ENCODE results near the gene COX6B1. TPM values are rescaled to one million over a fixed set of nuclear protein-coding genes. Genes with fewer than 3 reads are reported as not detected.
A peak's percentile ranks its signal among the peaks of the same experiment; 100 is the strongest.
"Not testable (repeated sequence)": the region's sequence is repeated elsewhere in the genome, so short reads cannot be mapped to it uniquely, and the experiment has no call there.

Gene COX6B1
- polyA plus RNA-seq, 4 donors: 224 to 359 (median 312) TPM

GRCh38 chr19:35633727-35634440 is 14.2 kb upstream of the COX6B1 start:
- DNase-seq (ENCODE audit: low read depth in 4 of 4, low spot score in 3 of 4): no peak

GRCh38 chr19:35636651-35637050 is 11.5 kb upstream of the COX6B1 start:
- DNase-seq (ENCODE audit: low read depth in 4 of 4, low spot score in 3 of 4): no peak

GRCh38 chr19:35637165-35637564 is 11.0 kb upstream of the COX6B1 start:
- DNase-seq (ENCODE audit: low read depth in 4 of 4, low spot score in 3 of 4): no peak

GRCh38 chr19:35639321-35639639 is 8.8 kb upstream of the COX6B1 start:
- no peak for DNase-seq (ENCODE audit: low read depth in 4 of 4, low spot score in 3 of 4)

GRCh38 chr19:35639863-35640262 is 8.3 kb upstream of the COX6B1 start:
- DNase-seq (ENCODE audit: low read depth in 4 of 4, low spot score in 3 of 4): no peak

GRCh38 chr19:35641515-35642151 is 6.5 kb upstream of the COX6B1 start, which contains the start of gene ETV2:
ETV2 (plus strand) TSS chr19:35641745; CDS start chr19:35642461, 716 bp downstream.
- no peak for DNase-seq (ENCODE audit: low read depth in 4 of 4, low spot score in 3 of 4)

- no peak for DNase-seq (ENCODE audit: low read depth in 4 of 4, low spot score in 3 of 4)
These were observed 5.8 kb upstream of the COX6B1 start for GRCh38 chr19:35642312-35642711.

GRCh38 chr19:35642798-35643254 is 5.3 kb upstream of the COX6B1 start:
- DNase-seq (ENCODE audit: low read depth in 4 of 4, low spot score in 3 of 4): no peak

GRCh38 chr19:35643255-35644205 is 4.6 kb upstream of the COX6B1 start:
- DNase-seq (ENCODE audit: low read depth in 4 of 4, low spot score in 3 of 4): peak in 3 of 4 donors; percentile 70 to 77 (median 71)

GRCh38 chr19:35644206-35644986 is 3.7 kb upstream of the COX6B1 start:
- peak; percentile 72 to 77 (median 73) for DNase-seq (ENCODE audit: low read depth in 4 of 4, low spot score in 3 of 4)

GRCh38 chr19:35644987-35645679 is 3.0 kb upstream of the COX6B1 start:
- DNase-seq (ENCODE audit: low read depth in 4 of 4, low spot score in 3 of 4): no peak

GRCh38 chr19:35645680-35646511 is 2.2 kb upstream of the COX6B1 start:
- DNase-seq (ENCODE audit: low read depth in 4 of 4, low spot score in 3 of 4): no peak

- DNase-seq (ENCODE audit: low read depth in 4 of 4, low spot score in 3 of 4): no peak
These were observed 2.5 kb downstream of the COX6B1 start for GRCh38 chr19:35650581-35650980.

- DNase-seq (ENCODE audit: low read depth in 4 of 4, low spot score in 3 of 4): not testable (repeated sequence)
These were observed 6.7 kb downstream of the COX6B1 start for GRCh38 chr19:35654828-35655227.

- DNase-seq (ENCODE audit: low read depth in 4 of 4, low spot score in 3 of 4): no peak
These were observed 7.5 kb downstream of the COX6B1 start for GRCh38 chr19:35655600-35655999.

GRCh38 chr19:35656700-35657099 is 8.6 kb downstream of the COX6B1 start:
- no peak for DNase-seq (ENCODE audit: low read depth in 4 of 4, low spot score in 3 of 4)

GRCh38 chr19:35657904-35658700 is 10.0 kb downstream of the COX6B1 start:
- no peak for DNase-seq (ENCODE audit: low read depth in 4 of 4, low spot score in 3 of 4)

- no peak for DNase-seq (ENCODE audit: low read depth in 4 of 4, low spot score in 3 of 4)
These were observed 13.8 kb downstream of the COX6B1 start for GRCh38 chr19:35661995-35662340.

All from left renal pelvis (tissue), 4 donors.